Memory B cell (primary cell): ENCODE data around the gene DNAH12.

ENCODE experiments used
- ATAC-seq: fragments of 150-1000 bp; cut with Tn5 transposase; 2 replicates; pipeline ENCODE4 v1.10.0; 2021; ENCODE audit warnings: low read depth, mild to moderate bottlenecking, moderate library complexity
- DNase-seq, 2 donors: peaks; one replicate each; pipeline ENCODE4 v3.0.0; 2022; ENCODE audit warnings: low spot score in 2 of 2
- H3K27ac Mint-ChIP-seq: one replicate; pipeline ENCODE4 v1.8.0; 2022; ENCODE audit warnings: mild to moderate bottlenecking, moderate library complexity, mixed read lengths
- H3K27me3 Mint-ChIP-seq: one replicate; pipeline ENCODE4 v1.8.0; 2022; ENCODE audit warnings: mixed read lengths
- H3K36me3 Mint-ChIP-seq: one replicate; pipeline ENCODE4 v1.8.0; 2022; ENCODE audit warnings: mild to moderate bottlenecking, mixed read lengths
- H3K4me1 Mint-ChIP-seq: one replicate; pipeline ENCODE4 v1.8.0; 2022; ENCODE audit warnings: mixed read lengths
- H3K4me3 Mint-ChIP-seq: one replicate; pipeline ENCODE4 v1.8.0; 2022; ENCODE audit warnings: mild to moderate bottlenecking, moderate library complexity, mixed read lengths
- H3K9me3 Mint-ChIP-seq: one replicate; pipeline ENCODE4 v1.8.0; 2022; ENCODE audit warnings: mixed read lengths

The DNAH12 gene

DNA sequence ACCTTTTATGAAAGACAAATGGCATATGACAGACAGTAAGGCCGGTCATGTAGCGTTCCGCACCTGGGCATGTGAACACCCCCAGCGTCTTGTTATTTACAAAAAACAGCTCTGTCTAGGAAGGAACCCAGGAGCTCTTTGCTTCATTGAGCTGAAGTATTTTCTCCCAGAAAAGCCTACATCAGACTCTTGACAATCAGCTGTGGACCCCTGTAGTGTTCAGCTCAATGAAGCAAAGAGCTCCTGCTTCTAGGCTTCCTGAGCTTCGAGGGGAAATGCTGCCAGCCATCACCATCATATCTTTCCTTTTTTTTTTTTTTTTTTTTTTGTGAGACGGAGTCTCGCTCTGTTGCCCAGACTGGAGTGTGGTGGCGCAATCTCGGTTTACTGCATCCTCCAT, 255.7 kb downstream of the DNAH12 start:
- peaks cover 8% of the 10 kb centered on the region for H3K27me3 Mint-ChIP-seq
- H3K36me3 Mint-ChIP-seq: no peaks in the 10 kb centered on the region
- DNase-seq: no peak
- H3K4me1 Mint-ChIP-seq: no peaks in the 10 kb centered on the region
- peaks cover 1% of the 10 kb centered on the region for H3K9me3 Mint-ChIP-seq
- H3K4me3 Mint-ChIP-seq: no peak overlapping the region
- no peak for ATAC-seq
- no peak overlapping the region for H3K27ac Mint-ChIP-seq

DNA sequence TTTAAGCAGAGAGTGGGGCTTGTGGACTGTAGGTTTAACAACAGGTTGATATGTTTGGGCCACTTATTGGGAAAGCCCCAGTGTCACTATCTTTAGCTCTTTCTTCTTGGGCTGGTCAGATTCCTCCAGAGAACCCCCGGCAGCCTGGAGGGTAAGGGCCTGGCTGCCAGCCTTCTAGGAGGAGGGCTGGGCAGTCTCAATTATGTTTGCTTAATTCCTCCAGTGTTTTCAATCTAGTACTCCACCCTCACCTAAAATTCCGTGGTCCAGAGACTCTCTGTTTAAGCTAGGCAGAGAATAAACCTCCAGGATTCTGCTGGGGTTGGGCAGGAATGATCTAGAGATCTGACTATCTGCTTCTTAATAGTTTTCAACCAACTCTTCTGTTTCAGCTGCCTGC, 256.9 kb downstream of the DNAH12 start:
- Mint-ChIP-seq H3K4me1 (no peaks in the 10 kb centered on the region), H3K27me3 (peaks cover 7% of the 10 kb centered on the region), H3K36me3 (no peaks in the 10 kb centered on the region), H3K4me3 (no peak overlapping the region), H3K9me3 (peaks cover 1% of the 10 kb centered on the region), H3K27ac (no peak overlapping the region)
- no peak for ATAC-seq
- DNase-seq: no peak

- ATAC-seq (no peak), DNase-seq (no peak)
- Mint-ChIP-seq H3K4me3 (no peak overlapping the region), H3K36me3 (no peaks in the 10 kb centered on the region), H3K4me1 (no peaks in the 10 kb centered on the region), H3K9me3 (peaks cover 3% of the 10 kb centered on the region), H3K27me3 (no peaks in the 10 kb centered on the region), H3K27ac (no peak overlapping the region)
Measured at GRCh38 chr3:57283334-57283733, 260.8 kb downstream of the DNAH12 start.

- no peak overlapping the region for H3K4me3 Mint-ChIP-seq
- H3K27me3 Mint-ChIP-seq: no peaks in the 10 kb centered on the region
- no peak for ATAC-seq
- peaks cover 2% of the 10 kb centered on the region for H3K9me3 Mint-ChIP-seq
- H3K36me3 Mint-ChIP-seq: peaks cover 2% of the 10 kb centered on the region
- no peak for DNase-seq
- no peaks in the 10 kb centered on the region for H3K4me1 Mint-ChIP-seq
- H3K27ac Mint-ChIP-seq: no peak overlapping the region
Measured at GRCh38 chr3:57281715-57282114, 262.4 kb downstream of the DNAH12 start.

DNA sequence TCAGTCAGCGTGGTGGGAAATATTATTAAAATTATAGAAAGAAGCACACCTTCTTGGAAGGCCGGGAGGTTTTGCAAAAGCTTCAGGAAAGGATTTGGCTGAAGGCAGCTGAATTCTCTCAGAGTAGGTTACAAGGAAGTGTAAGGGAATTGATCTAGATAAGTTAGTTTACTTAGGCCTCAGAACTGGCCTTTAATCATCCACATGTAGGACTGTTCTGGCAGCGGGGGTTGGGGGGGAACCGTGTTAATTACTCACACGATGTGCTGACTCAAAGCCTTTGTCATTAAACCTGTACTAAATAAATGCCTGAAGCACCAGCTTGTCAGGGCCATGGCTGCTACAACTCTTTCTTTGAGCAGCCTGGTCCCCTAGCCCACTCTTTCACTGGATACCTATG, 264.5 kb downstream of the DNAH12 start:
- H3K9me3 Mint-ChIP-seq: peaks cover 2% of the 10 kb centered on the region
- H3K4me3 Mint-ChIP-seq: no peak overlapping the region
- ATAC-seq (no peak), DNase-seq (no peak)
- no peak overlapping the region for H3K27ac Mint-ChIP-seq
- peaks cover 2% of the 10 kb centered on the region for H3K36me3 Mint-ChIP-seq
- no peaks in the 10 kb centered on the region for H3K27me3 Mint-ChIP-seq
- H3K4me1 Mint-ChIP-seq: no peaks in the 10 kb centered on the region

- no peak overlapping the region for H3K4me3 Mint-ChIP-seq
- H3K27ac Mint-ChIP-seq: no peak overlapping the region
- peaks cover 2% of the 10 kb centered on the region for H3K36me3 Mint-ChIP-seq
- H3K27me3 Mint-ChIP-seq: no peaks in the 10 kb centered on the region
- H3K9me3 Mint-ChIP-seq: peaks cover 2% of the 10 kb centered on the region
- ATAC-seq (no peak), DNase-seq (no peak)
- no peaks in the 10 kb centered on the region for H3K4me1 Mint-ChIP-seq
Measured at GRCh38 chr3:57278237-57278636, 265.9 kb downstream of the DNAH12 start.

DNA sequence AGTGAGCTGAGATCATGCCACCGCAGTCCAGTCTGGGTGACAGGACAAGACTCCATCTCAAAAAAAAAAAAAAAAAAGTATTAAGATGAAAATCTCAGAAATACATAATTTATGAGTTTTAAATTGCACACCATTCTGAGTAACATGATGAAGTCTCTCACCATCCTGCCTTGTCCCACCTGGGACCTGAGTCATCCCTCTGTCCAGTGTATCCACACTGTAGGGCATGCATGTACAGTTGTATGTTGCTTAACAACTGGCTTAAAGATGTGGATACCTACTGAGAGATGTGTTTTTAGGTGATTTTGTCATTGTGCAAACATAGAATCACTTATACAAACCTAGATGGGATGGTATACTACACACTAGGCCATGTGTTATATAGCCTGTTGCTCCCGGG, 268.8 kb downstream of the DNAH12 start:
- H3K36me3 Mint-ChIP-seq: peaks cover 12% of the 10 kb centered on the region
- no peaks in the 10 kb centered on the region for H3K27me3 Mint-ChIP-seq
- DNase-seq (no peak), ATAC-seq (no peak)
- H3K9me3 Mint-ChIP-seq: peaks cover 1% of the 10 kb centered on the region
- H3K4me3 Mint-ChIP-seq: no peak overlapping the region
- no peaks in the 10 kb centered on the region for H3K4me1 Mint-ChIP-seq
- no peak overlapping the region for H3K27ac Mint-ChIP-seq

DNA sequence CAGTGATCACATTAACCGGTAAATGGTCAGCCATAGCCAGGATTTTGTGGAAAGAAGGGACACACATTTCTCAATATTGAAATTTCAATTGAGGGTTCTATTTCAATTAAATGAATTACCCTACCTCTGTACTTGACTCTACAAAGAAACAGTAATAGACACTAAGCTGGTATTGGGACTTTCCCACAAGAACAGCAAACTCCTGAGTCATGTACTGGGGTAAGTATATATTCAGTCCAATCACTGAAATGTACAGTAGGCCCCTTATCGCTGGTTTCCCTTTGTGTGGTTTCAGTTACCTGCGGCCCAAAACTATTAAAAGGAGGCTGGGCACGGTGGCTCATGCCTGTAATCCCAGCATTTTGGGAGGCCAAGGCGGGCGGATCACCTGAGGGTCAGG, 269.3 kb downstream of the DNAH12 start:
- H3K4me3 Mint-ChIP-seq: no peak overlapping the region
- H3K4me1 Mint-ChIP-seq: no peaks in the 10 kb centered on the region
- DNase-seq: no peak
- H3K27ac Mint-ChIP-seq: no peak overlapping the region
- no peak for ATAC-seq
- H3K9me3 Mint-ChIP-seq: no peaks in the 10 kb centered on the region
- no peaks in the 10 kb centered on the region for H3K27me3 Mint-ChIP-seq
- peaks cover 14% of the 10 kb centered on the region for H3K36me3 Mint-ChIP-seq

DNA sequence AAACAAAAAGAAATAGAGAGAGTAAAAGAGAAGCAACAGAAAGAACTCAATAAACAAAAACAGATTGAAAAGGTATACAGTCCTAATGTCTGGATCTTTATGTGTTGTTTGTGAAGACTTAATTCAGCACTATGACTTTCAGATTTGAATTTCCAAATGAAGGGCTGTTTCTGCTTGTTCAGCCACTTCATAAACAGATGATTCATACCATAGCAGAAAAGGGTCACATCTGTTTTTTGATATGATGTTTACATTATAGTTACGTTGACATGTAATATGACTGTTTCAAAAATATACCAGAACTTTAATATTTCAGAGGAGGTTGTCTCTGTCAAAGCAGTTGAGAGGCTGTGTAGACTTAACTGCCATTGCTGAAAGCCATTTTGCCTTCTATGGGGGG, 275.7 kb downstream of the DNAH12 start:
- no peak for ATAC-seq
- DNase-seq: no peak
- H3K36me3 Mint-ChIP-seq: peaks cover 58% of the 10 kb centered on the region
- no peaks in the 10 kb centered on the region for H3K4me1 Mint-ChIP-seq
- H3K9me3 Mint-ChIP-seq: peaks cover 4% of the 10 kb centered on the region
- H3K27ac Mint-ChIP-seq: peak overlapping the region; percentile 42
- no peaks in the 10 kb centered on the region for H3K27me3 Mint-ChIP-seq
- H3K4me3 Mint-ChIP-seq: no peak overlapping the region

DNA sequence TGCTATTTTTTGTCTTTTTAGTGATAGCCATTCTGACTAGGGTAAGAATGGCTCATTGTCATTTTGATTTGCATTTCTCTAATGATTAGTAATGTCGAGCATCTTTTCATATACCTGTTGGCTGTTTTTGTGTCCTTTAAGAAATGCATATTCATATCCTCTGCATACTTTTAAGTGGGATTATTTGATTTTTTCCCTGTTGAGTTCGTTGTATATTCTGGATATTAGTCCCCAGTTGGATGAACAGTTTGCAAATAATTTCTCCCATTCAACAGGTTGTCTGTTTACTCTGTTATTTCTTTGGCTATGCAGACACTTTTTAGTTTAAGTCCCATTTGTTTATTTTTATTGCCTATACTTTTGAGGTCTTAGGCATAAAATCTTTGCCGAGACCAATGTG, 282.2 kb downstream of the DNAH12 start:
- ATAC-seq: no peak
- Mint-ChIP-seq H3K27me3 (no peaks in the 10 kb centered on the region), H3K4me1 (no peaks in the 10 kb centered on the region), H3K4me3 (no peak overlapping the region), H3K27ac (no peak overlapping the region), H3K9me3 (peaks cover 10% of the 10 kb centered on the region), H3K36me3 (peaks cover 72% of the 10 kb centered on the region)
- DNase-seq: no peak

DNA sequence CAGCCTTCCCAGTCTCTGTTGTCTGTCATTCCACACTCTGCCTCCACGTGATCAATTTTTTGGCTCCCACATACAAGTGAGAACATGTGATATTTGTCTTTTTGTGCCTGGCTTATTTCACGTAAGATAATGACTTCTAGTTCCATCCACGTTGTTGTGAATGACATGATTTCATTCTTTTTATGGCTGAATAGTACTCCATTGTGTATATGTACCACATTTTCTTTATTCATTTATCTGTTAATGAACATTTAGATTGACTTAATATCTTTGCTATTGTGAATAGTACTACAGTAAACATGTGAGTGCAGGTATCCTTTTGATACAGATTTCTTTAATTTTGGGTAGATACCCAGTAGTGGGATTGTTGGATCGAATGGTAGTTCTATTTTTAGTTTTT, 283.0 kb downstream of the DNAH12 start:
- H3K36me3 Mint-ChIP-seq: peaks cover 64% of the 10 kb centered on the region

GRCh38 chr3:57257678-57258077, 286.5 kb downstream of the DNAH12 start:
- Mint-ChIP-seq H3K36me3 (peaks cover 48% of the 10 kb centered on the region), H3K4me1 (no peaks in the 10 kb centered on the region), H3K4me3 (no peak overlapping the region), H3K27me3 (no peaks in the 10 kb centered on the region), H3K9me3 (peaks cover 4% of the 10 kb centered on the region), H3K27ac (no peak overlapping the region)
- no peak for DNase-seq
- ATAC-seq: no peak

More for the DNA sequence above, 283.0 kb downstream of the DNAH12 start:
- DNase-seq (no peak), ATAC-seq (no peak)
- H3K27me3 Mint-ChIP-seq: no peaks in the 10 kb centered on the region
- H3K4me1 Mint-ChIP-seq: no peaks in the 10 kb centered on the region
- H3K27ac Mint-ChIP-seq: no peak overlapping the region
- H3K4me3 Mint-ChIP-seq: no peak overlapping the region
- H3K9me3 Mint-ChIP-seq: peaks cover 10% of the 10 kb centered on the region

GRCh38 chr3:57256844-57257243, 287.3 kb downstream of the DNAH12 start:
- no peak for DNase-seq
- Mint-ChIP-seq H3K36me3 (peaks cover 44% of the 10 kb centered on the region), H3K9me3 (peaks cover 2% of the 10 kb centered on the region), H3K4me3 (no peak overlapping the region), H3K27ac (no peak overlapping the region), H3K27me3 (no peaks in the 10 kb centered on the region), H3K4me1 (no peaks in the 10 kb centered on the region)
- ATAC-seq: no peak

GRCh38 chr3:57252404-57252803, 291.7 kb downstream of the DNAH12 start:
- Mint-ChIP-seq H3K9me3 (no peaks in the 10 kb centered on the region), H3K27ac (no peak overlapping the region), H3K4me3 (no peak overlapping the region), H3K27me3 (no peaks in the 10 kb centered on the region), H3K36me3 (peaks cover 28% of the 10 kb centered on the region), H3K4me1 (no peaks in the 10 kb centered on the region)
- DNase-seq (no peak), ATAC-seq (no peak)

- H3K4me1 Mint-ChIP-seq: no peaks in the 10 kb centered on the region
- peaks cover 43% of the 10 kb centered on the region for H3K36me3 Mint-ChIP-seq
- ATAC-seq (no peak), DNase-seq (no peak)
- H3K4me3 Mint-ChIP-seq: no peak overlapping the region
- H3K27ac Mint-ChIP-seq: peak overlapping the region; percentile 9
- no peaks in the 10 kb centered on the region for H3K27me3 Mint-ChIP-seq
- H3K9me3 Mint-ChIP-seq: no peaks in the 10 kb centered on the region
Measured at GRCh38 chr3:57244946-57245345, 299.2 kb downstream of the DNAH12 start.
